GM12878 (cell line): ENCODE results near the gene RPS2. TPM values are rescaled to one million over a fixed set of nuclear protein-coding genes. Genes with fewer than 3 reads are reported as not detected.

ENCODE experiments used
- ATAC-seq: fragments of 200-7000 bp; cut with Tn5 transposase; 3 replicates; pipeline ENCODE4 v1.9.1; 2020; ENCODE audit warnings: mild to moderate bottlenecking, moderate library complexity
- BruUV-seq: library from RNA; stranded (reverse); fragments of 400-500 nt; replicated peaks from 2 replicates; lab custom pipeline; 2021; lab: Mats Ljungman, UMichigan
- CTCF ChIA-PET: fragments of 300-600 bp; sonication (Branson Sonifier 250); formaldehyde crosslinking; extraction: SDS; loops from one replicate; lab custom pipeline; 2021; ENCODE audit warnings: inconsistent platforms; lab: Yijun Ruan, JAX
- POLR2A ChIA-PET: fragments of 350-600 bp; formaldehyde crosslinking; extraction: SDS; loops from one replicate; lab custom pipeline; 2021; ENCODE audit warnings: inconsistent platforms; lab: Charles Lee
- RAD21 ChIA-PET: fragments of 300-600 bp; sonication (Branson Sonifier 250); formaldehyde crosslinking; loops from one replicate; lab custom pipeline; 2023; ENCODE audit warnings: antibody characterized with exemption; ENCODE audit not compliant: unreplicated experiment; lab: Charles Lee
- SMC1A ChIA-PET: fragments of 300-600 bp; sonication (Branson Sonifier 250); formaldehyde crosslinking; loops from one replicate; lab custom pipeline; 2023; ENCODE audit not compliant: unreplicated experiment, uncharacterized antibody; lab: Charles Lee
- DNase-seq: peaks from one replicate; pipeline ENCODE4 v3.0.0-alpha.2; 2011; ENCODE audit warnings: low read depth, low spot score
- FAIRE-seq: peaks from 3 replicates; lab custom pipeline; 2011; peaks lifted over from hg19 to GRCh38; lab: Jason Lieb, UNC
- H2AFZ ChIP-seq: 2 replicates; pipeline ENCODE4 v1.6.0; 2011; ENCODE audit warnings: low read depth, low read length, control low read depth; ENCODE audit not compliant: control insufficient read depth
- H3K27ac ChIP-seq: 2 replicates; pipeline ENCODE4 v1.5.1; 2011; ENCODE audit warnings: control low read depth; ENCODE audit not compliant: control insufficient read depth, insufficient read depth
- H3K27me3 ChIP-seq, 2 experiments: replicated peaks in 1 of 2; 2 replicates each; pipeline versions ENCODE4 v1.6.0 to v1.6.1; 2011; ENCODE audit warnings: low read length in 1 of 2; ENCODE audit not compliant: control insufficient read depth in 2 of 2, insufficient read depth in 2 of 2
- H3K36me3 ChIP-seq, 2 experiments: 2 replicates each; pipeline ENCODE4 v1.5.1; 2011; ENCODE audit warnings: low read length in 1 of 2; ENCODE audit not compliant: control insufficient read depth in 2 of 2, insufficient read depth in 2 of 2
- H3K4me1 ChIP-seq: 2 replicates; pipeline ENCODE4 v1.6.1; 2011; ENCODE audit warnings: mild to moderate bottlenecking, low read length, moderate library complexity, mixed read lengths; ENCODE audit not compliant: control insufficient read depth, insufficient read depth
- H3K4me2 ChIP-seq: 2 replicates; pipeline ENCODE4 v1.6.0; 2011; ENCODE audit warnings: control low read depth; ENCODE audit not compliant: control insufficient read depth, insufficient read depth
- H3K4me3 ChIP-seq: fragments of 200-600 bp; sonication (generic); 2 replicates; pipeline ENCODE4 v1.5.1; 2016
- H3K79me2 ChIP-seq: 2 replicates; pipeline ENCODE4 v1.6.0; 2011; ENCODE audit warnings: low read length; ENCODE audit not compliant: control insufficient read depth, insufficient read depth
- H3K9ac ChIP-seq: 2 replicates; pipeline ENCODE4 v1.8.0; 2011; ENCODE audit warnings: low read length, control low read depth, mixed read lengths; ENCODE audit not compliant: control insufficient read depth, insufficient read depth
- H3K9me3 ChIP-seq: replicated peaks from 3 replicates; pipeline ENCODE4 v1.5.1; 2011; ENCODE audit warnings: mild to moderate bottlenecking, low read length; ENCODE audit not compliant: control insufficient read depth, insufficient read depth
- H4K20me1 ChIP-seq: 2 replicates; pipeline ENCODE4 v1.6.0; 2011; ENCODE audit not compliant: control insufficient read depth, insufficient read depth
- DPF2 ChIP-seq: fragments of 450-650 bp; IDR thresholded peaks from 2 replicates; pipeline ENCODE4 v1.6.1; 2017; ENCODE audit warnings: mild to moderate bottlenecking
- IKZF1 ChIP-seq: fragments of 450-650 bp; conservative IDR thresholded peaks from 2 replicates; pipeline ENCODE4 v1.6.1; 2017; ENCODE audit warnings: antibody characterized with exemption, mild to moderate bottlenecking
- IKZF2 ChIP-seq, 2 experiments: fragments of 450-650 bp; IDR thresholded peaks; 2 replicates each; pipeline ENCODE4 v1.6.1; 2017; ENCODE audit warnings: mild to moderate bottlenecking in 2 of 2, moderate library complexity in 2 of 2
- MTA3 ChIP-seq: IDR thresholded peaks from 2 replicates; pipeline ENCODE4 v1.6.1; 2012; ENCODE audit warnings: low read length, inconsistent platforms, borderline replicate concordance
- MYC ChIP-seq: IDR thresholded peaks from 2 replicates; pipeline ENCODE4 v1.6.1; 2011; ENCODE audit warnings: mild to moderate bottlenecking, low read length, moderate library complexity, inconsistent platforms; ENCODE audit not compliant: insufficient read depth, insufficient replicate concordance, insufficient read length, severe bottlenecking
- PML ChIP-seq: IDR thresholded peaks from 2 replicates; pipeline ENCODE4 v1.6.1; 2012; ENCODE audit warnings: low read length, inconsistent platforms
- POLR2AphosphoS2 ChIP-seq: IDR thresholded peaks from 2 replicates; pipeline ENCODE4 v1.6.1; 2011; ENCODE audit warnings: low read depth, mild to moderate bottlenecking, low read length, improper control_type of control experiment, moderate library complexity
- RAD51 ChIP-seq: fragments of 450-650 bp; IDR thresholded peaks from 2 replicates; pipeline ENCODE4 v1.6.1; 2016; ENCODE audit warnings: moderate library complexity, mild to moderate bottlenecking, inconsistent platforms
- RBBP5 ChIP-seq: fragments of 200-600 bp; sonication (generic); conservative IDR thresholded peaks from 2 replicates; pipeline ENCODE4 v1.6.1; 2016
- SMAD5 ChIP-seq: IDR thresholded peaks from 2 replicates; pipeline ENCODE4 v1.6.1; 2016; ENCODE audit warnings: antibody characterized with exemption, low read depth
- SPI1 ChIP-seq: IDR thresholded peaks from 2 replicates; pipeline ENCODE4 v1.6.1; 2011; ENCODE audit warnings: low read depth, mild to moderate bottlenecking, low read length, moderate library complexity, borderline replicate concordance; ENCODE audit not compliant: insufficient read depth
- WGBS: methylation state at CpG from one replicate; pipeline ENCODE4 v1.1.6; 2016; ENCODE audit warnings: low lambda C conversion rate; ENCODE audit not compliant: insufficient replicate concordance, insufficient coverage; ENCODE audit errors: missing lambda C conversion rate; 5-methylcytosine and 5-hydroxymethylcytosine counted together
- in situ Hi-C: fragments of 300-500 bp; cut with MboI; formaldehyde crosslinking; loops from 9 replicates; pipeline ENCODE4 v1.14.3; 2018; ENCODE audit warnings: mixed read lengths
- intact Hi-C: fragments of 100-400 bp; cut with micrococcal nuclease; formaldehyde crosslinking; loops from one replicate; pipeline ENCODE4 v1.14.2; 2022; ENCODE audit not compliant: unreplicated experiment
- polyA plus RNA-seq, 11 experiments: library from polyadenylated mRNA; depleted of rRNA in 4 of 11; unstranded in 6 of 11; stranded (reverse) in 5 of 11; fragments of >200 nt; fragmentation: Nextera tagmentation in 4 of 11; fragmentation: Illumina TruSeq in 1 of 11; extraction: Ambion mirVana in 4 of 11; extraction: Trizol in 1 of 11; gene quantifications; 1 replicate in 1 of 11; 2 replicates in 10 of 11; pipeline versions ENCODE4 v1.2.1 to v1.2.3, GENCODE V29; 2011 to 2016; ENCODE audit warnings: inconsistent platforms in 2 of 11, missing spikeins in 2 of 11, low read depth in 1 of 11
- total RNA-seq, 4 experiments: library from RNA; depleted of rRNA in 3 of 4; stranded (reverse); fragments of >200 nt in 3 of 4; fragmentation: Illumina TruSeq in 1 of 4; extraction: Trizol in 1 of 4; gene quantifications; 2 replicates each; pipeline versions ENCODE4 v1.2.1 to v1.2.3, GENCODE V29; 2013 to 2021

Gene RPS2
- total and polyA plus RNA-seq, 10 of the 15 experiments (the other 5 are each of a cell fraction or from before 2014, with no cell fraction given): 1,295 to 7,121 (median 3,933) TPM

- BruUV-seq: no TSS peak
- CTCF ChIA-PET: no interaction called here
- H3K9ac ChIP-seq: no peak overlapping the region
- no peak overlapping the region for H3K4me2 ChIP-seq
- ATAC-seq: no peak
- H3K27ac ChIP-seq: no peak overlapping the region
- H4K20me1 ChIP-seq: peaks cover 3% of the 10 kb centered on the region; the same call in 1 of the 2 replicates
- H3K4me3 ChIP-seq: no peak overlapping the region
- TF ChIP-seq DPF2: no peak
- TF ChIP-seq, all 136 proteins: peak for 0
- SMC1A ChIA-PET: no interaction called here
- no peak for DNase-seq
- 91% methylated on average over 41 of the region's 41 CpGs for WGBS
- in situ Hi-C loops (no loop called here), intact Hi-C loops (no loop called here)
- Histone ChIP-seq H3K79me2 (peaks cover 51% of the 10 kb centered on the region), H3K36me3 (peaks cover 0 to 6% of the 10 kb centered on the region in 2 experiments; a peak in 3 of 4 replicates), H3K4me1 (peaks cover 10% of the 10 kb centered on the region), H3K27me3 (no peaks in the 10 kb centered on the region), H2AFZ (no peak overlapping the region), H3K9me3 (no peaks in the 10 kb centered on the region)
- RAD21 ChIA-PET: no interaction called here
- no peak for FAIRE-seq
- POLR2A ChIA-PET: interaction anchor here (0.6 kb wide), 1 partner anchor 20 kb away, joined by 3 read pairs; no protein-coding TSS in a partner anchor
Measured at GRCh38 chr16:1968146-1968953, 3.7 kb upstream of the RPS2 start.

- in situ Hi-C loops (no loop called here), intact Hi-C loops (no loop called here)
- CTCF ChIA-PET: interaction anchor here (1.3 to 1.4 kb wide), 3 partner anchors 15 to 34 kb away, joined by 4 to 5 read pairs (median 4); partner anchors contain the start of gene NOXO1
- peaks cover 11 to 13% of the 10 kb centered on the region in 2 experiments; a peak in 3 of 4 replicates for H3K36me3 ChIP-seq
- H3K9me3 ChIP-seq: no peaks in the 10 kb centered on the region
- peaks cover 16% of the 10 kb centered on the region for H3K4me1 ChIP-seq
- peak within 1 kb of the TSS; percentile 88 for H3K27ac ChIP-seq
- peak within 1 kb of the TSS; percentile 97 for H3K9ac ChIP-seq
- BruUV-seq: no TSS peak
- 99% methylated on average over 6 of the region's 6 CpGs for WGBS
- no peak for FAIRE-seq
- no peak for DNase-seq
- no peak for TF ChIP-seq IKZF1
- TF ChIP-seq PML: no peak
- no peak for TF ChIP-seq RBBP5
- TF ChIP-seq MTA3: no peak
- TF ChIP-seq POLR2AphosphoS2: no peak
- TF ChIP-seq SPI1: no peak
- TF ChIP-seq IKZF2 (IDR thresholded peaks at IDR 0.05): no peak
- TF ChIP-seq MYC: no peak
- no peak for TF ChIP-seq RAD51
- no peak for TF ChIP-seq SMAD5
- H3K79me2 ChIP-seq: peaks cover 53% of the 10 kb centered on the region
- ATAC-seq: no peak
- H3K4me3 ChIP-seq: peak within 1 kb of the TSS; percentile 83
- SMC1A ChIA-PET: no interaction called here
- POLR2A ChIA-PET: interaction anchor here (0.5 to 3.3 kb wide), 6 partner anchors 8 to 175 kb away, joined by 3 to 25 read pairs (median 4); partner anchors contain the start of gene NOXO1
- no peaks in the 10 kb centered on the region for H3K27me3 ChIP-seq
- RAD21 ChIA-PET: interaction anchor here (0.5 kb wide), 1 partner anchor 18 kb away, joined by 3 read pairs; no protein-coding TSS in a partner anchor
- H4K20me1 ChIP-seq: peaks cover 3% of the 10 kb centered on the region; the same call in 1 of the 2 replicates
- peak within 1 kb of the TSS; percentile 97 for H3K4me2 ChIP-seq
- no peak within 1 kb of the TSS for H2AFZ ChIP-seq
Measured at GRCh38 chr16:1966460-1966859, 1.8 kb upstream of the RPS2 start, which contains the start of gene RNF151. RNF151 (plus strand) TSS chr16:1966856; CDS start chr16:1966882, 26 bp downstream.
